A549 (cell line): ENCODE data around the gene POLR3C. TPM values are rescaled to one million over a fixed set of nuclear protein-coding genes. Genes with fewer than 3 reads are reported as not detected.

Experiments
- ATAC-seq, 2 experiments: fragments of 200-7000 bp in 1 of 2; fragments of >200 bp in 1 of 2; cut with Nextera tagmentation in 1 of 2; cut with Tn5 transposase in 1 of 2; 3 replicates each; pipeline versions ENCODE4 v1.8.0 to v1.9.1; 2018 to 2020; ENCODE audit warnings: mild to moderate bottlenecking in 1 of 2, moderate library complexity in 1 of 2
- CTCF ChIA-PET: fragments of 300-600 bp; sonication (Branson Sonifier 250); formaldehyde crosslinking; extraction: SDS; loops from one replicate; lab custom pipeline; 2021; ENCODE audit warnings: antibody characterized with exemption, inconsistent platforms; lab: Yijun Ruan, JAX
- POLR2A ChIA-PET: fragments of 350-600 bp; formaldehyde crosslinking; extraction: SDS; loops from one replicate; lab custom pipeline; 2021; ENCODE audit warnings: antibody characterized with exemption, inconsistent platforms; lab: Yijun Ruan, JAX
- DNase-seq, 2 experiments: peaks; one replicate each; pipeline versions ENCODE4 v3.0.0 to v3.0.0-alpha.2; 2011 to 2016; ENCODE audit warnings: low read depth in 1 of 2, low spot score in 1 of 2
- FAIRE-seq: peaks from 2 replicates; lab custom pipeline; 2011; peaks lifted over from hg19 to GRCh38; lab: Jason Lieb, UNC
- H3K27ac ChIP-seq, 2 experiments: fragments of >200 bp; sonication (Bioruptor Twin); formaldehyde crosslinking; 3 replicates each; pipeline ENCODE4 v1.5.1; 2016 to 2017
- H3K4me1 ChIP-seq: fragments of >200 bp; sonication (Bioruptor Twin); formaldehyde crosslinking; 3 replicates; pipeline ENCODE4 v1.6.1; 2016
- H3K4me2 ChIP-seq: fragments of >200 bp; sonication (Bioruptor Twin); formaldehyde crosslinking; 3 replicates; pipeline ENCODE4 v1.6.1; 2016
- H3K4me3 ChIP-seq: fragments of >200 bp; sonication (Bioruptor Twin); formaldehyde crosslinking; 3 replicates; pipeline ENCODE4 v1.5.1; 2016
- H3K9me3 ChIP-seq: fragments of >200 bp; sonication (Bioruptor Twin); formaldehyde crosslinking; 3 replicates; pipeline ENCODE4 v1.6.1; 2016
- CBX2 ChIP-seq: fragments of 200-600 bp; sonication (generic); IDR thresholded peaks from 2 replicates; pipeline ENCODE4 v1.6.1; 2016; ENCODE audit warnings: low read depth, mild to moderate bottlenecking, borderline replicate concordance
- CBX8 ChIP-seq: fragments of 200-600 bp; sonication (generic); IDR thresholded peaks from 2 replicates; pipeline ENCODE4 v1.6.1; 2016
- CEBPB ChIP-seq, 2 experiments: fragments of >200 bp in 1 of 2; sonication (Bioruptor Twin) in 1 of 2; formaldehyde crosslinking in 1 of 2; IDR thresholded peaks; 2 replicates each; pipeline ENCODE4 v1.6.1; 2012 to 2016
- CHD2 ChIP-seq: fragments of 150-350 bp; IDR thresholded peaks from 2 replicates; pipeline ENCODE4 v1.6.1; 2014; ENCODE audit warnings: low read length; ENCODE audit not compliant: partially characterized antibody
- HMGXB4 ChIP-seq: fragments of 250-450 bp; sonication (Bioruptor Pico); IDR thresholded peaks from 2 replicates; pipeline ENCODE4 v1.5.0; 2021; ENCODE audit warnings: mild to moderate bottlenecking, moderate library complexity, borderline replicate concordance
- HOXB5 ChIP-seq: fragments of 250-450 bp; sonication (Bioruptor Pico); IDR thresholded peaks from 2 replicates; pipeline ENCODE4 v1.5.0; 2020; ENCODE audit warnings: mild to moderate bottlenecking, moderate library complexity
- MAZ ChIP-seq: fragments of 150-350 bp; IDR thresholded peaks from 2 replicates; pipeline ENCODE4 v1.6.1; 2014; ENCODE audit warnings: antibody characterized with exemption, low read depth, low read length, borderline replicate concordance
- MYC ChIP-seq: IDR thresholded peaks from 2 replicates; pipeline ENCODE4 v1.6.1; 2012; ENCODE audit warnings: mild to moderate bottlenecking, inconsistent platforms, low read length, improper control_type of control experiment, borderline replicate concordance
- NPAS2 ChIP-seq: fragments of 250-450 bp; sonication (Bioruptor Pico); IDR thresholded peaks from 2 replicates; pipeline ENCODE4 v1.8.0; 2022; ENCODE audit warnings: mild to moderate bottlenecking, moderate library complexity, borderline replicate concordance
- NR3C1 ChIP-seq: fragments of >200 bp; sonication (Bioruptor Twin); formaldehyde crosslinking; IDR thresholded peaks from 3 replicates; pipeline ENCODE4 v1.6.1; 2017
- POLR2AphosphoS2 ChIP-seq: conservative IDR thresholded peaks from 2 replicates; pipeline ENCODE4 v1.6.1; 2012; ENCODE audit warnings: low read length, improper control_type of control experiment, inconsistent platforms
- REST ChIP-seq: fragments of 200-600 bp; sonication (generic); IDR thresholded peaks from 2 replicates; pipeline ENCODE4 v1.6.1; 2016; ENCODE audit warnings: antibody characterized with exemption, mild to moderate bottlenecking, moderate library complexity
- RFX5 ChIP-seq: fragments of 450-650 bp; IDR thresholded peaks from 2 replicates; pipeline ENCODE4 v1.7.1; 2014; ENCODE audit warnings: antibody characterized with exemption, mild to moderate bottlenecking, moderate library complexity
- SMC3 ChIP-seq: fragments of >200 bp; sonication (Bioruptor Twin); formaldehyde crosslinking; IDR thresholded peaks from 3 replicates; pipeline ENCODE4 v1.6.1; 2018; ENCODE audit warnings: inconsistent platforms
- SREBF2 ChIP-seq: fragments of 450-650 bp; IDR thresholded peaks from 2 replicates; pipeline ENCODE4 v1.6.1; 2014; ENCODE audit warnings: mild to moderate bottlenecking, moderate library complexity
- TP53 ChIP-seq: fragments of 250-450 bp; sonication (Bioruptor Pico); IDR thresholded peaks from 2 replicates; pipeline ENCODE4 v1.5.0; 2021; ENCODE audit warnings: mild to moderate bottlenecking, moderate library complexity
- USF2 ChIP-seq: fragments of 450-650 bp; IDR thresholded peaks from 2 replicates; pipeline ENCODE4 v1.6.1; 2014; ENCODE audit warnings: antibody characterized with exemption
- WGBS: methylation state at CpG from one replicate; pipeline ENCODE4 v1.1.6; 2017; ENCODE audit errors: missing lambda C conversion rate; 5-methylcytosine and 5-hydroxymethylcytosine counted together
- polyA plus RNA-seq, 4 experiments: library from polyadenylated mRNA; depleted of rRNA in 3 of 4; stranded (reverse); fragments of >200 nt; fragmentation: RNase III in 1 of 4; extraction: RNeasy Plus Mini Kit Qiagen cat#74134 plus additional on column Dnase treatment in 1 of 4; gene quantifications; 2 replicates in 3 of 4; 3 replicates in 1 of 4; pipeline ENCODE4 v1.2.3, GENCODE V29; 2011 to 2017
- TF ChIP-seq, protein P1 (sequence below): IDR thresholded peaks from 2 replicates; pipeline ENCODE4 v1.6.1; 2012; ENCODE audit warnings: low read depth, borderline replicate concordance
- TF ChIP-seq, protein P2 (sequence below): fragments of 150-350 bp; IDR thresholded peaks from 2 replicates; pipeline ENCODE4 v1.6.1; 2014; ENCODE audit warnings: low read depth, mild to moderate bottlenecking, low read length
- TF ChIP-seq, protein P3 (sequence below): IDR thresholded peaks from 2 replicates; pipeline ENCODE4 v1.6.1; 2012

POLR3C gene
- polyA plus RNA-seq, 2 of the 4 experiments (the other 2 are of a cell fraction), result 26.9 to 65.0 TPM

- WGBS, result 2% methylated on average over 13 of the region's 36 CpGs
- ChIA-PET CTCF (interaction anchor here (0.6 to 8.7 kb wide), 8 partner anchors 10 to 91 kb away, joined by 3 to 53 read pairs (median 4); partner anchors contain the start of genes ITGA10 and NUDT17), POLR2A (interaction anchor here (1.0 to 1.2 kb wide), 2 partner anchors 27 to 40 kb away, joined by 7 to 8 read pairs; partner anchors contain the start of genes NUDT17 and PIAS3)
- peak within 1 kb of the TSS in 1 of 2 experiments; percentile 26; a peak in 2 of 6 replicates for H3K27ac ChIP-seq
- H3K4me3 ChIP-seq, result peak within 1 kb of the TSS; percentile 60
- ATAC-seq, result peak; percentile 98 to 100
- peak; percentile 58 to 98 for DNase-seq
- H3K4me1 ChIP-seq, result peaks cover 22% of the 10 kb centered on the region
- TF ChIP-seq REST (no peak), CBX2 (no peak), HMGXB4 (CRISPR knock-in tag) (no peak), POLR2AphosphoS2 (no peak), NR3C1 (no peak)
- TF ChIP-seq, protein P1, sequence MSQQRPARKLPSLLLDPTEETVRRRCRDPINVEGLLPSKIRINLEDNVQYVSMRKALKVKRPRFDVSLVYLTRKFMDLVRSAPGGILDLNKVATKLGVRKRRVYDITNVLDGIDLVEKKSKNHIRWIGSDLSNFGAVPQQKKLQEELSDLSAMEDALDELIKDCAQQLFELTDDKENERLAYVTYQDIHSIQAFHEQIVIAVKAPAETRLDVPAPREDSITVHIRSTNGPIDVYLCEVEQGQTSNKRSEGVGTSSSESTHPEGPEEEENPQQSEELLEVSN, result no peak
- TF ChIP-seq, protein P2, sequence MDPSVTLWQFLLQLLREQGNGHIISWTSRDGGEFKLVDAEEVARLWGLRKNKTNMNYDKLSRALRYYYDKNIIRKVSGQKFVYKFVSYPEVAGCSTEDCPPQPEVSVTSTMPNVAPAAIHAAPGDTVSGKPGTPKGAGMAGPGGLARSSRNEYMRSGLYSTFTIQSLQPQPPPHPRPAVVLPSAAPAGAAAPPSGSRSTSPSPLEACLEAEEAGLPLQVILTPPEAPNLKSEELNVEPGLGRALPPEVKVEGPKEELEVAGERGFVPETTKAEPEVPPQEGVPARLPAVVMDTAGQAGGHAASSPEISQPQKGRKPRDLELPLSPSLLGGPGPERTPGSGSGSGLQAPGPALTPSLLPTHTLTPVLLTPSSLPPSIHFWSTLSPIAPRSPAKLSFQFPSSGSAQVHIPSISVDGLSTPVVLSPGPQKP, result no peak
- FAIRE-seq, result no peak
- no peaks in the 10 kb centered on the region for H3K9me3 ChIP-seq
- H3K4me2 ChIP-seq, result peak within 1 kb of the TSS; percentile 99
These were observed 61.8 kb downstream of the POLR3C start, which contains the start of gene ANKRD35 for GRCh38 chr1:145885738-145886287. Gene ANKRD35 (minus strand): TSS chr1:145885866. CDS start chr1:145885758, 108 bp downstream.

- peak overlapping the region; percentile 60 for H3K4me3 ChIP-seq
- ATAC-seq (0 out of 6 replicates have a peak, but pooled peaks have one; percentile 2), DNase-seq (no peak), FAIRE-seq (no peak)
- no peaks in the 10 kb centered on the region for H3K9me3 ChIP-seq
- 56% methylated on average over 11 of the region's 11 CpGs for WGBS
- H3K27ac ChIP-seq, result peak overlapping the region in 1 of 2 experiments; percentile 26; a peak in 2 of 6 replicates
- no peak for TF ChIP-seq CEBPB (IDR thresholded peaks at IDR 0.05)
- TF ChIP-seq USF2, result no peak
- no peak for TF ChIP-seq CBX8
- TF ChIP-seq NPAS2, result no peak
- TF ChIP-seq, protein P3, sequence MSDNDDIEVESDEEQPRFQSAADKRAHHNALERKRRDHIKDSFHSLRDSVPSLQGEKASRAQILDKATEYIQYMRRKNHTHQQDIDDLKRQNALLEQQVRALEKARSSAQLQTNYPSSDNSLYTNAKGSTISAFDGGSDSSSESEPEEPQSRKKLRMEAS, result no peak
- no peak for TF ChIP-seq TP53 (CRISPR knock-in tag)
- TF ChIP-seq RFX5, result no peak
- no peak for TF ChIP-seq SMC3
- TF ChIP-seq CHD2, result no peak
- no peak for TF ChIP-seq CBX2
- TF ChIP-seq MYC, result no peak
- no peak for TF ChIP-seq MAZ
- TF ChIP-seq SREBF2, result no peak
- no peak for TF ChIP-seq HOXB5 (CRISPR knock-in tag)
- ChIA-PET POLR2A (interaction anchor here (1.2 kb wide), 1 partner anchor 40 kb away, joined by 8 read pairs; the partner anchor contains the start of gene NUDT17), CTCF (interaction anchor here (0.6 to 11.2 kb wide), 5 partner anchors 23 to 82 kb away, joined by 4 to 429 read pairs (median 4); partner anchors contain the start of genes ITGA10 and NUDT17)
- H3K4me1 ChIP-seq, result peaks cover 28% of the 10 kb centered on the region
- peak overlapping the region; percentile 99 for H3K4me2 ChIP-seq
These were observed 62.4 kb downstream of the POLR3C start for GRCh38 chr1:145886390-145886789.
